ENCODE data around the gene TFG. TPM values are rescaled to one million over a fixed set of nuclear protein-coding genes. Genes with fewer than 3 reads are reported as not detected.

Gene TFG
- total and polyA plus RNA-seq, 10 of the 15 experiments (the other 5 are each of a cell fraction or from before 2014, with no cell fraction given) = 29.3 to 126 (median 57.6) TPM

- TF ChIP-seq CBFB (IDR thresholded peaks at IDR 0.05; ENCODE audit: low read depth) = no peak
- TF ChIP-seq, protein P1, sequence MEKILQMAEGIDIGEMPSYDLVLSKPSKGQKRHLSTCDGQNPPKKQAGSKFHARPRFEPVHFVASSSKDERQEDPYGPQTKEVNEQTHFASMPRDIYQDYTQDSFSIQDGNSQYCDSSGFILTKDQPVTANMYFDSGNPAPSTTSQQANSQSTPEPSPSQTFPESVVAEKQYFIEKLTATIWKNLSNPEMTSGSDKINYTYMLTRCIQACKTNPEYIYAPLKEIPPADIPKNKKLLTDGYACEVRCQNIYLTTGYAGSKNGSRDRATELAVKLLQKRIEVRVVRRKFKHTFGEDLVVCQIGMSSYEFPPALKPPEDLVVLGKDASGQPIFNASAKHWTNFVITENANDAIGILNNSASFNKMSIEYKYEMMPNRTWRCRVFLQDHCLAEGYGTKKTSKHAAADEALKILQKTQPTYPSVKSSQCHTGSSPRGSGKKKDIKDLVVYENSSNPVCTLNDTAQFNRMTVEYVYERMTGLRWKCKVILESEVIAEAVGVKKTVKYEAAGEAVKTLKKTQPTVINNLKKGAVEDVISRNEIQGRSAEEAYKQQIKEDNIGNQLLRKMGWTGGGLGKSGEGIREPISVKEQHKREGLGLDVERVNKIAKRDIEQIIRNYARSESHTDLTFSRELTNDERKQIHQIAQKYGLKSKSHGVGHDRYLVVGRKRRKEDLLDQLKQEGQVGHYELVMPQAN (conservative IDR thresholded peaks at IDR 0.05) = no peak
These were observed 11.1 kb downstream of the TFG start (continued) for GRCh38 chr3:100720426-100720825.

- Histone ChIP-seq H2AFZ (ENCODE audit: control insufficient read depth, low read depth, low read length) (no peak overlapping the region), H3K79me2 (ENCODE audit: control insufficient read depth, insufficient read depth, low read length) (peaks cover 10% of the 10 kb centered on the region)
- peak; percentile 58 for TF ChIP-seq NFYB (IDR thresholded peaks at IDR 0.05; ENCODE audit: insufficient read depth, low read depth, low read length)
- TF ChIP-seq, protein P2, sequence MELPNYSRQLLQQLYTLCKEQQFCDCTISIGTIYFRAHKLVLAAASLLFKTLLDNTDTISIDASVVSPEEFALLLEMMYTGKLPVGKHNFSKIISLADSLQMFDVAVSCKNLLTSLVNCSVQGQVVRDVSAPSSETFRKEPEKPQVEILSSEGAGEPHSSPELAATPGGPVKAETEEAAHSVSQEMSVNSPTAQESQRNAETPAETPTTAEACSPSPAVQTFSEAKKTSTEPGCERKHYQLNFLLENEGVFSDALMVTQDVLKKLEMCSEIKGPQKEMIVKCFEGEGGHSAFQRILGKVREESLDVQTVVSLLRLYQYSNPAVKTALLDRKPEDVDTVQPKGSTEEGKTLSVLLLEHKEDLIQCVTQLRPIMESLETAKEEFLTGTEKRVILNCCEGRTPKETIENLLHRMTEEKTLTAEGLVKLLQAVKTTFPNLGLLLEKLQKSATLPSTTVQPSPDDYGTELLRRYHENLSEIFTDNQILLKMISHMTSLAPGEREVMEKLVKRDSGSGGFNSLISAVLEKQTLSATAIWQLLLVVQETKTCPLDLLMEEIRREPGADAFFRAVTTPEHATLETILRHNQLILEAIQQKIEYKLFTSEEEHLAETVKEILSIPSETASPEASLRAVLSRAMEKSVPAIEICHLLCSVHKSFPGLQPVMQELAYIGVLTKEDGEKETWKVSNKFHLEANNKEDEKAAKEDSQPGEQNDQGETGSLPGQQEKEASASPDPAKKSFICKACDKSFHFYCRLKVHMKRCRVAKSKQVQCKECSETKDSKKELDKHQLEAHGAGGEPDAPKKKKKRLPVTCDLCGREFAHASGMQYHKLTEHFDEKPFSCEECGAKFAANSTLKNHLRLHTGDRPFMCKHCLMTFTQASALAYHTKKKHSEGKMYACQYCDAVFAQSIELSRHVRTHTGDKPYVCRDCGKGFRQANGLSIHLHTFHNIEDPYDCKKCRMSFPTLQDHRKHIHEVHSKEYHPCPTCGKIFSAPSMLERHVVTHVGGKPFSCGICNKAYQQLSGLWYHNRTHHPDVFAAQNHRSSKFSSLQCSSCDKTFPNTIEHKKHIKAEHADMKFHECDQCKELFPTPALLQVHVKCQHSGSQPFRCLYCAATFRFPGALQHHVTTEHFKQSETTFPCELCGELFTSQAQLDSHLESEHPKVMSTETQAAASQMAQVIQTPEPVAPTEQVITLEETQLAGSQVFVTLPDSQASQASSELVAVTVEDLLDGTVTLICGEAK (IDR thresholded peaks at IDR 0.05; ENCODE audit: borderline replicate concordance) = no peak
These were observed 16.7 kb downstream of the TFG start for GRCh38 chr3:100725935-100726513.

More at GRCh38 chr3:100725935-100726513, 16.7 kb downstream of the TFG start:
- ChIA-PET RAD21 (ENCODE audit: unreplicated experiment) (interaction anchor here (0.6 to 1.5 kb wide), 4 partner anchors 10 to 914 kb away, joined by 3 to 5 read pairs (median 4); no protein-coding TSS in a partner anchor), POLR2A (interaction anchor here (1.0 to 2.3 kb wide), 4 partner anchors 10 to 16 kb away, joined by 4 to 6 read pairs (median 5); partner anchors contain the start of gene TFG), SMC1A (ENCODE audit: uncharacterized antibody, unreplicated experiment) (interaction anchor here (0.8 to 3.7 kb wide), 5 partner anchors 10 to 71 kb away, joined by 3 to 34 read pairs (median 3); no protein-coding TSS in a partner anchor), CTCF (interaction anchor here (0.7 to 2.9 kb wide), 3 partner anchors 10 to 24 kb away, joined by 3 to 11 read pairs (median 3); no protein-coding TSS in a partner anchor)
- no peak overlapping the region for H3K4me2 ChIP-seq (ENCODE audit: control insufficient read depth, insufficient read depth)
- no peak for DNase-seq (ENCODE audit: low read depth, low spot score)
- WGBS (ENCODE audit: insufficient coverage, insufficient replicate concordance, low lambda C conversion rate, missing lambda C conversion rate) = 98% methylated on average over 3 of the region's 3 CpGs
- ATAC-seq = peak; percentile 43
- no peaks in the 10 kb centered on the region for H3K27me3 ChIP-seq (replicated peaks in 1 of 2; ENCODE audit: control insufficient read depth in 2 of 2, insufficient read depth in 2 of 2, low read length in 1 of 2)
- FAIRE-seq = no peak
- intact Hi-C loops (cut with micrococcal nuclease; ENCODE audit: unreplicated experiment) (loop anchor here (5.0 kb wide), 1 partner anchor 264 kb away; no protein-coding TSS in a partner anchor), in situ Hi-C loops (cut with MboI) (no loop called here)
- BruUV-seq (replicated peaks) = no TSS peak
- H3K4me1 ChIP-seq (ENCODE audit: control insufficient read depth, insufficient read depth, low read length) = no peaks in the 10 kb centered on the region; the same call in 1 of the 2 replicates
- H4K20me1 ChIP-seq (ENCODE audit: control insufficient read depth, insufficient read depth) = no peaks in the 10 kb centered on the region
- H3K36me3 ChIP-seq (ENCODE audit: control insufficient read depth in 2 of 2, insufficient read depth in 2 of 2, low read length in 1 of 2) = peaks cover 4 to 8% of the 10 kb centered on the region in 2 experiments; a peak in 3 of 4 replicates
- no peak overlapping the region for H3K27ac ChIP-seq (ENCODE audit: control insufficient read depth, insufficient read depth)
- H3K9me3 ChIP-seq (replicated peaks; ENCODE audit: control insufficient read depth, insufficient read depth, low read length) = no peaks in the 10 kb centered on the region
- H3K4me3 ChIP-seq = no peak overlapping the region
- H3K9ac ChIP-seq (ENCODE audit: control insufficient read depth, insufficient read depth, low read length) = no peak overlapping the region
